GM18873 (cell line): ENCODE results near the gene VSNL1.
"Not testable (repeated sequence)": the region's sequence is repeated elsewhere in the genome, so short reads cannot be mapped to it uniquely, and the experiment has no call there.

Experiments
- ATAC-seq: cut with Tn5 transposase; IDR thresholded peaks from one replicate; pipeline ENCODE4 v1.9.1; 2021; ENCODE audit warnings: mild to moderate bottlenecking, moderate library complexity, moderate number of reproducible peaks; ENCODE audit not compliant: unreplicated experiment, low FRiP score

VSNL1 gene

GRCh38 chr2:17541531-17541950, 1.0 kb downstream of the VSNL1 start:
- ATAC-seq: no peak

GRCh38 chr2:17542471-17542870, 2.0 kb downstream of the VSNL1 start:
- no peak for ATAC-seq

- ATAC-seq: no peak
Observed at GRCh38 chr2:17543131-17543660, 2.7 kb downstream of the VSNL1 start.

GRCh38 chr2:17543848-17544247, 3.4 kb downstream of the VSNL1 start:
- no peak for ATAC-seq

- ATAC-seq: no peak
Observed at GRCh38 chr2:17544256-17544655, 3.8 kb downstream of the VSNL1 start.

- ATAC-seq: no peak
Observed at GRCh38 chr2:17545680-17546613, 5.5 kb downstream of the VSNL1 start.

- ATAC-seq: no peak
Observed at GRCh38 chr2:17547237-17547636, 6.7 kb downstream of the VSNL1 start.

- ATAC-seq: no peak
Observed at GRCh38 chr2:17547737-17548136, 7.2 kb downstream of the VSNL1 start.

- no peak for ATAC-seq
Observed at GRCh38 chr2:17550907-17551306, 10.4 kb downstream of the VSNL1 start.

GRCh38 chr2:17555150-17555549, 14.7 kb downstream of the VSNL1 start:
- no peak for ATAC-seq

GRCh38 chr2:17557596-17557995, 17.1 kb downstream of the VSNL1 start:
- ATAC-seq: no peak

GRCh38 chr2:17558053-17558452, 17.6 kb downstream of the VSNL1 start:
- no peak for ATAC-seq

- ATAC-seq: no peak
Observed at GRCh38 chr2:17558878-17559277, 18.4 kb downstream of the VSNL1 start.

GRCh38 chr2:17565726-17566125, 25.2 kb downstream of the VSNL1 start:
- not testable (repeated sequence) for ATAC-seq

- ATAC-seq: no peak
Observed at GRCh38 chr2:17571681-17572080, 31.2 kb downstream of the VSNL1 start.

- ATAC-seq: no peak
Observed at GRCh38 chr2:17573085-17573803, 32.7 kb downstream of the VSNL1 start.

- ATAC-seq: no peak
Observed at GRCh38 chr2:17573804-17574175, 33.3 kb downstream of the VSNL1 start.

- ATAC-seq: no peak
Observed at GRCh38 chr2:17574406-17575073, 34.0 kb downstream of the VSNL1 start.

- no peak for ATAC-seq
Observed at GRCh38 chr2:17576802-17577201, 36.3 kb downstream of the VSNL1 start.

- no peak for ATAC-seq
Observed at GRCh38 chr2:17578466-17578928, 38.0 kb downstream of the VSNL1 start.
